Fibroblast of the conjunctiva (primary cell): ENCODE data around the gene IFIT3.
"Not testable (repeated sequence)": the region's sequence is repeated elsewhere in the genome, so short reads cannot be mapped to it uniquely, and the experiment has no call there.

Experiments used
- DNase-seq: peaks from one replicate; pipeline ENCODE4 v3.0.0-alpha.2; 2010; ENCODE audit warnings: low read depth

Gene IFIT3

GRCh38 chr10:89337484-89337883, 9.7 kb downstream of the IFIT3 start:
- no peak for DNase-seq

- no peak for DNase-seq
Measured at GRCh38 chr10:89338713-89339112, 10.9 kb downstream of the IFIT3 start.

GRCh38 chr10:89339875-89340274, 12.1 kb downstream of the IFIT3 start:
- DNase-seq, result no peak

GRCh38 chr10:89341649-89342048, 13.9 kb downstream of the IFIT3 start:
- no peak for DNase-seq

GRCh38 chr10:89342206-89342958, 14.6 kb downstream of the IFIT3 start:
- DNase-seq, result peak; percentile 88

GRCh38 chr10:89343089-89343767, 15.4 kb downstream of the IFIT3 start:
- no peak for DNase-seq

GRCh38 chr10:89344156-89344555, 16.4 kb downstream of the IFIT3 start:
- DNase-seq, result no peak

GRCh38 chr10:89345367-89346000, 17.7 kb downstream of the IFIT3 start:
- DNase-seq, result no peak

- DNase-seq, result no peak
Measured at GRCh38 chr10:89346405-89347254, 18.8 kb downstream of the IFIT3 start.

GRCh38 chr10:89347701-89348457, 20.1 kb downstream of the IFIT3 start:
- DNase-seq, result no peak

GRCh38 chr10:89348481-89348880, 20.7 kb downstream of the IFIT3 start:
- no peak for DNase-seq

- no peak for DNase-seq
Measured at GRCh38 chr10:89348975-89349374, 21.2 kb downstream of the IFIT3 start.

- DNase-seq, result not testable (repeated sequence)
Measured at GRCh38 chr10:89350631-89351315, 23.0 kb downstream of the IFIT3 start.

- DNase-seq, result no peak
Measured at GRCh38 chr10:89351412-89351779, 23.6 kb downstream of the IFIT3 start.

GRCh38 chr10:89351780-89352597, 24.2 kb downstream of the IFIT3 start:
- DNase-seq, result peak; percentile 94

GRCh38 chr10:89352802-89353201, 25.0 kb downstream of the IFIT3 start:
- DNase-seq, result no peak

- DNase-seq, result no peak
Measured at GRCh38 chr10:89355394-89355931, 27.7 kb downstream of the IFIT3 start.

GRCh38 chr10:89357096-89357495, 29.3 kb downstream of the IFIT3 start:
- no peak for DNase-seq

GRCh38 chr10:89357975-89358374, 30.2 kb downstream of the IFIT3 start:
- no peak for DNase-seq

- DNase-seq, result no peak
Measured at GRCh38 chr10:89360157-89360556, 32.4 kb downstream of the IFIT3 start.
